Measurements from ENCODE around the gene TMED5. TPM values are rescaled to one million over a fixed set of nuclear protein-coding genes. Genes with fewer than 3 reads are reported as not detected.

The TMED5 gene
- total RNA-seq, 1 experiment from 2014 or later, result 59.2 TPM

DNA sequence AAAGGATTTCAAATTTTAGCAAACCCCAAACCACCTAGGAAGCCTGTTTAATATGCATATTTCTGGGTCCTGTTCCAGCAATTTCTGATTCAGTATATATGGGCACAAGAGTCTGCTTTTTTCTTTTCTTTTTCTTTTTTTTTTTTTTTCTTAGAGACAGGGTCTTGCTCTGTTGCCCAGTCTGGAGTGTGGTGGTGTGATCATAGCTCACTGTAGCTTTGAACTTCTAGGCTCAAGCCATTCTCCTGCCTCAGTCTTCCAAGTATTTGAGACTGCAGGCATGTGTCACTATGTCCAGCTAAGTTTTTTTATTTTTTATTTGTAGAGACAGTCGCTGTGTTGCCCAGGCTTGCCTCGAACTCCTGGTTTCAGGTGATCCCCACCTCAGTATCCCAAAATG is 35.1 kb upstream of the TMED5 start:
- CTCF ChIA-PET, result no interaction called here
- H3K9ac ChIP-seq (ENCODE audit: low read length), result no peak overlapping the region

DNA sequence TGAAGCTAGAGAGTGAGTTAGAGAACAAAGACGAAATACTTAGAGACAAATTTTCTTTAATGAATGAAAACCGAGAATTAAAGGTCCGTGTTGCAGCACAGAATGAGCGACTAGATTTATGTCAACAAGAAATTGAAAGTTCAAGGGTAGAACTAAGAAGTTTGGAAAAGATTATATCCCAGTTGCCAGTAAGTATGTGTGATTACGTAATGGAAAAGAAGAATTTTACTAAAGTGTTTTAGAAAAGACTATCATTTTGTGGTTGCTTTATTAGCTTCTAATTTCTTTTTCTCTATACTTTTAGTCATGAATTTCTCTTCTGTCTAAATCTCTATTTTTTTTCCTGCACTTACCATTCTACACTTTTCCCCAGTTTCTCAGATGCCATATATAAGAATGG is 27.0 kb upstream of the TMED5 start:
- Histone ChIP-seq H3K4me3 (ENCODE audit: low read length) (no peak overlapping the region), H3K27me3 (ENCODE audit: low read length) (no peaks in the 10 kb centered on the region), H4K20me1 (ENCODE audit: low read length) (no peaks in the 10 kb centered on the region), H3K36me3 (ENCODE audit: low read depth, low read length) (peaks cover 22% of the 10 kb centered on the region), H3K9ac (ENCODE audit: low read length) (no peak overlapping the region), H3K4me2 (ENCODE audit: low read length) (no peak overlapping the region), H3F3A (ENCODE audit: low read length, unreplicated experiment) (no peaks in the 10 kb centered on the region), H3K27ac (ENCODE audit: low read length) (no peak overlapping the region), H3K4me1 (ENCODE audit: insufficient read depth, low read length) (no peaks in the 10 kb centered on the region), H3K79me2 (ENCODE audit: low read length) (no peaks in the 10 kb centered on the region), H2AFZ (ENCODE audit: low read length) (no peak overlapping the region), H3K9me2 (replicated peaks; ENCODE audit: low read length) (no peaks in the 10 kb centered on the region), H3K9me3 (ENCODE audit: low read length) (no peaks in the 10 kb centered on the region)
- CTCF ChIA-PET, result no interaction called here
- BruUV-seq (replicated peaks), result no TSS peak
- POLR2A ChIA-PET (ENCODE audit: unreplicated experiment), result no interaction called here
- TF ChIP-seq EZH2 (IDR thresholded peaks at IDR 0.05; ENCODE audit: low read length, unreplicated experiment), result no peak
- no peak for TF ChIP-seq EZH2phosphoT487 (IDR thresholded peaks at IDR 0.05; ENCODE audit: borderline replicate concordance, low read length)
- TF ChIP-seq, protein P1, sequence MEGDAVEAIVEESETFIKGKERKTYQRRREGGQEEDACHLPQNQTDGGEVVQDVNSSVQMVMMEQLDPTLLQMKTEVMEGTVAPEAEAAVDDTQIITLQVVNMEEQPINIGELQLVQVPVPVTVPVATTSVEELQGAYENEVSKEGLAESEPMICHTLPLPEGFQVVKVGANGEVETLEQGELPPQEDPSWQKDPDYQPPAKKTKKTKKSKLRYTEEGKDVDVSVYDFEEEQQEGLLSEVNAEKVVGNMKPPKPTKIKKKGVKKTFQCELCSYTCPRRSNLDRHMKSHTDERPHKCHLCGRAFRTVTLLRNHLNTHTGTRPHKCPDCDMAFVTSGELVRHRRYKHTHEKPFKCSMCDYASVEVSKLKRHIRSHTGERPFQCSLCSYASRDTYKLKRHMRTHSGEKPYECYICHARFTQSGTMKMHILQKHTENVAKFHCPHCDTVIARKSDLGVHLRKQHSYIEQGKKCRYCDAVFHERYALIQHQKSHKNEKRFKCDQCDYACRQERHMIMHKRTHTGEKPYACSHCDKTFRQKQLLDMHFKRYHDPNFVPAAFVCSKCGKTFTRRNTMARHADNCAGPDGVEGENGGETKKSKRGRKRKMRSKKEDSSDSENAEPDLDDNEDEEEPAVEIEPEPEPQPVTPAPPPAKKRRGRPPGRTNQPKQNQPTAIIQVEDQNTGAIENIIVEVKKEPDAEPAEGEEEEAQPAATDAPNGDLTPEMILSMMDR (conservative IDR thresholded peaks at IDR 0.05; ENCODE audit: low read depth, low read length), result no peak
- no peak for DNase-seq
- intact Hi-C loops (cut with micrococcal nuclease), result no loop called here
- ATAC-seq, result no peak

More for the DNA sequence above, 35.1 kb upstream of the TMED5 start:
- Histone ChIP-seq H3K9me2 (replicated peaks; ENCODE audit: low read length) (no peaks in the 10 kb centered on the region), H3K36me3 (ENCODE audit: low read depth, low read length) (peaks cover 34% of the 10 kb centered on the region), H4K20me1 (ENCODE audit: low read length) (no peaks in the 10 kb centered on the region), H3K9me3 (ENCODE audit: low read length) (no peaks in the 10 kb centered on the region), H3K4me2 (ENCODE audit: low read length) (no peak overlapping the region), H3K4me3 (ENCODE audit: low read length) (no peak overlapping the region), H2AFZ (ENCODE audit: low read length) (no peak overlapping the region), H3K27ac (ENCODE audit: low read length) (no peak overlapping the region), H3K4me1 (ENCODE audit: insufficient read depth, low read length) (no peaks in the 10 kb centered on the region), H3K79me2 (ENCODE audit: low read length) (no peaks in the 10 kb centered on the region), H3F3A (ENCODE audit: low read length, unreplicated experiment) (no peaks in the 10 kb centered on the region), H3K27me3 (ENCODE audit: low read length) (no peaks in the 10 kb centered on the region)
- TF ChIP-seq EZH2 (IDR thresholded peaks at IDR 0.05; ENCODE audit: low read length, unreplicated experiment) (no peak), EZH2phosphoT487 (IDR thresholded peaks at IDR 0.05; ENCODE audit: borderline replicate concordance, low read length) (no peak)
- TF ChIP-seq, protein P1 (conservative IDR thresholded peaks at IDR 0.05; ENCODE audit: low read depth, low read length), result no peak
- intact Hi-C loops (cut with micrococcal nuclease), result no loop called here
- BruUV-seq (replicated peaks), result no TSS peak
- ATAC-seq, result no peak
- DNase-seq, result no peak
- POLR2A ChIA-PET (ENCODE audit: unreplicated experiment), result no interaction called here

DNA sequence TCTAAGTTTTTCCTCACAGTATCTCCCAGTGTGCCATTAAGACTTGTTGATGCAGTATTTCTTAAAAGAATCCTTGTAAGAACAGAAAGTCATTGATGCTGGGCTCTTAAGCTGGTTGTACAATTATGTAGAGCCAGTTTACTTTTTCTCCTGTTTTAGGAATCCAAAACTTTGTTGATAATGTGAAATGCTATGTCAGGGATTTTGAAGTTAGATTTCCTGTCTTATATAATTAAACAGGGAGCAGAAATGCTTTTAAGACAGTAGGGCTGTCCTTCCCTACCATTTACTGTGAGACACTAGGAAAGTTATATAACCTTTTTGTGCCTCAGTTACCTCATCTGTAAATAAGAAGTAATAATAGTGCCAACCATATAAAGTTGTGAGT is 26.3 kb upstream of the TMED5 start:
- H3F3A ChIP-seq (ENCODE audit: low read length, unreplicated experiment), result no peaks in the 10 kb centered on the region
- ATAC-seq (no peak), DNase-seq (no peak)
- no peak overlapping the region for H3K4me2 ChIP-seq (ENCODE audit: low read length)
- TF ChIP-seq, protein P1 (conservative IDR thresholded peaks at IDR 0.05; ENCODE audit: low read depth, low read length), result no peak
- no peak for TF ChIP-seq EZH2 (IDR thresholded peaks at IDR 0.05; ENCODE audit: low read length, unreplicated experiment)
- no peak for TF ChIP-seq EZH2phosphoT487 (IDR thresholded peaks at IDR 0.05; ENCODE audit: borderline replicate concordance, low read length)
- no peak overlapping the region for H3K27ac ChIP-seq (ENCODE audit: low read length)
- H3K79me2 ChIP-seq (ENCODE audit: low read length), result no peaks in the 10 kb centered on the region
- CTCF ChIA-PET, result no interaction called here
- intact Hi-C loops (cut with micrococcal nuclease), result no loop called here
- no TSS peak for BruUV-seq (replicated peaks)
- H3K36me3 ChIP-seq (ENCODE audit: low read depth, low read length), result peaks cover 24% of the 10 kb centered on the region
- H2AFZ ChIP-seq (ENCODE audit: low read length), result no peak overlapping the region
- H3K9ac ChIP-seq (ENCODE audit: low read length), result no peak overlapping the region
- no peaks in the 10 kb centered on the region for H3K9me2 ChIP-seq (replicated peaks; ENCODE audit: low read length)
- no peaks in the 10 kb centered on the region for H3K9me3 ChIP-seq (ENCODE audit: low read length)
- no peak overlapping the region for H3K4me3 ChIP-seq (ENCODE audit: low read length)
- no peaks in the 10 kb centered on the region for H4K20me1 ChIP-seq (ENCODE audit: low read length)
- no peaks in the 10 kb centered on the region for H3K4me1 ChIP-seq (ENCODE audit: insufficient read depth, low read length)
- H3K27me3 ChIP-seq (ENCODE audit: low read length), result no peaks in the 10 kb centered on the region
- POLR2A ChIA-PET (ENCODE audit: unreplicated experiment), result no interaction called here
